LNCAP (cell line): ENCODE data around the gene GARIN5A.

Experiments
- TF ChIP-seq, protein P1 (sequence below): fragments of 450-650 bp; IDR thresholded peaks from 2 replicates; pipeline ENCODE4 v1.5.1; 2017; ENCODE audit warnings: mild to moderate bottlenecking

Gene GARIN5A

DNA sequence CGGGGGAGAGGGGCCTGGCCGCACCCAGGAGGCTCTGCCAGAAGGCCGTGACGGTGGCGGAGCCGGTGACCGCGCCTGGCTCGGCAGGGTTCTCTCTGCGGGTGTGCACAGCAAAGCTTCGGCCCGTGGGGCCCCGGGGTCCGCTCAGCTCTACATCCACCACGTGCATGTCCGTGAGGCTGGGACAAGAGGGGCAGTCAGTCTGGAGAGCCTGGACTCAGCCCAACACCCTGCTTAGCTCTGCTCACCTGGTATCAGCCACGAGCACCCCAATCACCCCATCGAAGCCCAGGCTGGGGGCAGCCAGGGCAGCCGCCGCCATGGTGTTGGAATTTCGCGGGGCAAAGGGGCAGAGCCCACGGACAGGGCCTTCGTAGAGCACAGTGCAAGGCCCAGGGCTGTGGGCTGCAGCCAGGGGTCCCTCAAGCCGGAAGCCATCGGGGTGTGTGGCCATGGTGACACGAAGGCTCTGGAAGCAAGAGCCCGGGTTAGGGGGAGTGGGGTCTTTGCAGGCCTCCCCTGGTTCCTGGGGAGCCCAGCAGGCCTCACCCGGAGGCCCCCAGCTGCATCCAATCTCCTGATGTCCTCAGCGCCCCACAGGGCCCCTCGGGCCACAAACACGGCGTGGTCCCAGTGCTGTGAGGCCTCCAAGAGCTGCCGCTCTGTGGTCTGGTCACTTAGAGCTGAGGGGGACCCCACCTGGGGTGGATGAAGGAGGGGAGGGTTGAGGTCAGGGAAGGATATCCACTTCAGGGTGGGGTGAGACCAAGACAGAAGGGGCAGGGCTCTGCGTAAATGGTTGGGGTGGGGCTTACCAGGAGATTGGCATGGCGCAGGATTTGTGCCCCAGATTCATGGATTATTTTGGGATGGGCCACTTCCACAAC, 35.7 kb upstream of the GARIN5A start:
- TF ChIP-seq, protein P1, sequence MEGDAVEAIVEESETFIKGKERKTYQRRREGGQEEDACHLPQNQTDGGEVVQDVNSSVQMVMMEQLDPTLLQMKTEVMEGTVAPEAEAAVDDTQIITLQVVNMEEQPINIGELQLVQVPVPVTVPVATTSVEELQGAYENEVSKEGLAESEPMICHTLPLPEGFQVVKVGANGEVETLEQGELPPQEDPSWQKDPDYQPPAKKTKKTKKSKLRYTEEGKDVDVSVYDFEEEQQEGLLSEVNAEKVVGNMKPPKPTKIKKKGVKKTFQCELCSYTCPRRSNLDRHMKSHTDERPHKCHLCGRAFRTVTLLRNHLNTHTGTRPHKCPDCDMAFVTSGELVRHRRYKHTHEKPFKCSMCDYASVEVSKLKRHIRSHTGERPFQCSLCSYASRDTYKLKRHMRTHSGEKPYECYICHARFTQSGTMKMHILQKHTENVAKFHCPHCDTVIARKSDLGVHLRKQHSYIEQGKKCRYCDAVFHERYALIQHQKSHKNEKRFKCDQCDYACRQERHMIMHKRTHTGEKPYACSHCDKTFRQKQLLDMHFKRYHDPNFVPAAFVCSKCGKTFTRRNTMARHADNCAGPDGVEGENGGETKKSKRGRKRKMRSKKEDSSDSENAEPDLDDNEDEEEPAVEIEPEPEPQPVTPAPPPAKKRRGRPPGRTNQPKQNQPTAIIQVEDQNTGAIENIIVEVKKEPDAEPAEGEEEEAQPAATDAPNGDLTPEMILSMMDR = no peak

DNA sequence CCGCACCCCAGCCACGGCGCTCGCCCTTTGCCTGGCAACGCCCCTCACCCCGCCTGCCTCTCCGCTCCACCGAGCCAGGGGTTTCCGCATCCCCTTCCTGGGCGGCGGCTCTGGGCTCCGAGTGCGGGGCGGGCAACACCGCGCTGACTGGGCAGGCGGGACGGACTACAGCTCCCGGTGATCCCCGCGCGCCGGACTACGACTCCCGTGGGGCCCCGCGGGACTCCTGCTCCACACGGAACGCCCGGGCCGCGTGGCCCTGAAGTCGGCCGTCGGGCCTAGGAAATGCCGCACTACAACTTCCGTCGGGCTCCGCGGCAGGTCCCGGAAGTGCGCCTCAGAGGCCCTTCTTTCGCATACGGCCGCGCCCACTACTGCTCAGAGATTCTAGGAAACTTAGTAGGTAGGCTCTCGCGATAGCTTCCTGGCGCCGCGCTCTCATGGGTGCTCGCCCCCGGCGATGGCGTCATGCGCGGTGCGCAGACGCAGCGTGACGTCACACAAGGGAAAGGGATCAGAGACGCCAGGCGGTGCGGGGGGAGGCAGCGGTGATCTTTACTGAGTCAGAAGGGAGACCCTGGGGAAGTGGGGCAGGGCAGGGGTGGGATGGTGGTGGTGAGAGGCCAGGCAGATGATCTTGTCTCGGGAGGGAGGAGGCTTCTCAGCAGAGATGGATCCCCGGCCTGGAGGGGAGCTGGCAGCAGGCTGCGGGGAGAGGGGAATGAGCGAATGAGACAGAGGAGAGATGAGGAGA, 34.6 kb upstream of the GARIN5A start, which contains the start of gene JOSD2:
Gene JOSD2, minus strand, starts transcription at position 123 of the 754 bp plus-strand sequence. CDS start 760 bp downstream, outside the sequence.
- TF ChIP-seq, protein P1 = no peak

DNA sequence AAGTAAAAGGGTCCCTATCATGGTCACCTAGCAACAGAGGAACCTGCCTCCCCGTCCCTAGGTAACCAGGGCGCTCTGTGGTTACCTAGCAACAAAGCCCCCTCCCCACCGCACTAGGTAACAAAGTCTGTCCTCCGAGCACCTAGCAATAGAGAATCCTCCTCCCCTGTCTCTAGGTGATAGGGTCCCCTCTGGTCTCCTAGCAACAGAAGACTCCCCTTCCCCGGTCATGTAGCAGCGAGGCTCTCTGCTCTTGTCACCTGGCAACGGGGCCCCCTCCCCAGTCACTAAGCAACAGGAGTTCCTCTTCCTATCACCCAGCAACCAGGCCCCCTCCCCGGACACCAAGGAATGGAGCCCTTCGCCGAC, 34.0 kb upstream of the GARIN5A start:
- TF ChIP-seq, protein P1 = no peak

DNA sequence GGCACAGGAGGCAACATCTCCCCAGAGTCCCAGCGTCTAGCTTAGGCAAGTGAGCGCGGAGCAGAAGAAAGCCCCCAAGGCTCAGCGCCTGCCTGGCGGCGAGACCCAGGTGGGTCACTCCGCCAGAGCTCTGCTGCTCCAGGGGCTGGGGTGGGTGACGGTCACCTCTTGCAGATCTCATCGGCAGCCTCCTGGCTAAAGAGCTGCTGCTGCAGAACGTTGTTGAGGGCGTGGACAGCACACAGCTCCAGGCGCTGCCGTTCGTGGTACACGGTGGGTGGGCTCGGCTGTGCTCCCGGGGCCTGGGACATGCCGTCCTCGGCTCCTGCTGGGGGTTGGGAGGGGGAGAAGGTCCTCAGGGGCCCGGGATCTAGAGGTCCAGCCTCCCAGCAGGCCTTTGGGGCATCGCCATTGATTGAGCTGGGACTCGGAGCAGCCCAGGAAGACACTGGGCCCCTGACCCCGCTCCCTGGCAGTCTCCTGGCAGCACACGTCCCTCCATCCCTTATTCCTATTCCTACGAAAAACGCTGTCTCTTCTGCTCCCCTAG, 33.5 kb upstream of the GARIN5A start:
- TF ChIP-seq, protein P1 = no peak

DNA sequence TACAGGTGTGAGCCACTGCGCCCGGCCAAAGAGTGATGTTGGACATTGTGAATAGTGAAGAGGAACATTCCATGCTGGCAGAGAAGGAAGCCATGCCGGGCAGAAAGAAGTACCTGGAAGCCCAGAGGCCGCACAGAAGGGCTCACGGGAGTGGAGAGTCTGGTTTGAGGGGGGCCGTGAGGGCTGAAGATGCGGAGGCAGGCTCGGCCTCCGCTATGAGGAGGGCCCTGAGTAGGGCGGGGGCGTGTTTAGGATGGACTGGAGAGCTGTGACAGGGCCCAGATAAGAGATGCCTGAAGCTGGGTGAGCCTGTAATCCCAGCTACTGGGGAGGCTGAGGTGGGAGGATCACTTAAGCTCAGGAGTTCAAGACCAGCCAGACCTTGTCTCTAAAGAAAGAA, 32.7 kb upstream of the GARIN5A start:
- TF ChIP-seq, protein P1 = no peak

DNA sequence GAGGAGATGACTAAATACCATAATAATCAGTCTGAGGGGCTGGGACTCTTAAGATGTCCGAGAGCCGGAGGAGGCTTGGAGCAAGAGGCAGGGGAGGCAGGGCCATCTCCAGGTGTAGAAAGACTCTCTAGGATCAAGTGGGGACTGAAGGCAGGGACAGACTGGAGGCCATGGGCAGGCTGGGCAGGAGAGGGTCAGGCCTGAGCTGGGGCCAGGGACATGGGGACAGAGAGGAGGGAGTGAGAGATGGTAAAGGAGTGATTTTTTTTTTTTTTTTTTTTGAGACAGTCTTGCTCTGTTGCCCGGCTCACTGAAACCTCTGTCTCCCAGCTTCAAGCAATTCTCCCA, 32.2 kb upstream of the GARIN5A start:
- TF ChIP-seq, protein P1 = no peak

DNA sequence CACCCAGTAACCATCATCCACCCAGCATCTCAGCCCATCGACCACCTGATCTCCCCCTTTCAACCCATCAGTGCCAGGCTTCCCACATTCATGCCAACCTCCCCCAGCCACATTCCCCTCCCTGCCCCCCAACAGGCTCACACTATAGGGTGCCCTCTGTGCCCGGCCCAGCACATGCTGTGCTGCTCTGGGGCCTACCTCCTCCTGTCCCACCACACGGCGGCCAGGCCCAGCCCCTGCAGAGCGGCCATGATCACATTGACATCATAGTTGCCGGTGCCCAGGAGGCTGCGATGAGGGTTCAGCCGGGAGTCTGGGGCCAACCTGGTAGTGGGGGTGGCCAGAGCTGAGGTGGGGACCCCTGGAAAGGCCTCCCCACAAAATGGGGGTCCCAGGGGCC, 30.7 kb upstream of the GARIN5A start:
- TF ChIP-seq, protein P1 = no peak
